Stimulated activated naive CD8-positive, alpha-beta T cell treated with anti-CD3 and anti-CD28 coated beads, Interleukin-15, Interleukin-2, amounts not matched to agents 100 ng/mL and 50 ng/mL, for 24 hours (primary cell): ENCODE data around the gene VCAN.
"Not testable (repeated sequence)": the region's sequence is repeated elsewhere in the genome, so short reads cannot be mapped to it uniquely, and the experiment has no call there.

Experiments used
- H3K27ac Mint-ChIP-seq: one replicate; pipeline ENCODE4 v1.8.0; 2021; ENCODE audit warnings: mild to moderate bottlenecking, mixed read lengths
- H3K27me3 Mint-ChIP-seq: one replicate; pipeline ENCODE4 v1.8.0; 2021; ENCODE audit warnings: mixed read lengths
- H3K36me3 Mint-ChIP-seq: one replicate; pipeline ENCODE4 v1.8.0; 2021; ENCODE audit warnings: low read depth, mixed read lengths
- H3K4me1 Mint-ChIP-seq: one replicate; pipeline ENCODE4 v1.8.0; 2021; ENCODE audit warnings: low read depth, mixed read lengths
- H3K4me3 Mint-ChIP-seq: one replicate; pipeline ENCODE4 v1.8.0; 2021; ENCODE audit warnings: mild to moderate bottlenecking, mixed read lengths
- H3K9me3 Mint-ChIP-seq: one replicate; pipeline ENCODE4 v1.8.0; 2021; ENCODE audit warnings: mixed read lengths

VCAN gene

DNA sequence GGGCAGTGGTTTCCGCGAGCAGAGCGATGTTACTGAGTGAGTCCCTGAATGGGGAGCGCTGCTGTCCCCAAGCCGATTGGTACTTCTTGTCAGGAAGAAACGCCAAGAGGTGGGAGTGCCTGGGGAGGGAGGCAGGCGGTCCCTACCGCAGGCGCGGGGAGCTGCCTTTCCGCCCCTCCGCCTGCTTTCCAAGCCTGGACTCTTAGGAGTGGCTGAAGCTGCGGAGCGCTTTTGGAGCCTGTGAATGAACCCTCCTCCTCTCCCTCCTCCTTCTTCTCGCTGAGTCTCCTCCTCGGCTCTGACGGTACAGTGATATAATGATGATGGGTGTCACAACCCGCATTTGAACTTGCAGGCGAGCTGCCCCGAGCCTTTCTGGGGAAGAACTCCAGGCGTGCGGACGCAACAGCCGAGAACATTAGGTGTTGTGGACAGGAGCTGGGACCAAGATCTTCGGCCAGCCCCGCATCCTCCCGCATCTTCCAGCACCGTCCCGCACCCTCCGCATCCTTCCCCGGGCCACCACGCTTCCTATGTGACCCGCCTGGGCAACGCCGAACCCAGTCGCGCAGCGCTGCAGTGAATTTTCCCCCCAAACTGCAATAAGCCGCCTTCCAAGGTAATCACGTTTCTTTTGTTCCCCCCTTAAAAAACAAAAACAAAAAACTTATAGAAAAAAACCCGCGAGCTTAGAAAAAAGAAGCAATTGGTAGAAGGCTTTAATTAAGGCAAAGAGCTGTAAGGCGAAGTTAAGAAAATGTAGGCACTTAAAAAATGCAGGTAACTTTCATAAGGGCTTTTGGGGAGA, at the start of gene VCAN:
TSS of gene VCAN (plus strand) at position 340 of the 808 bp plus-strand sequence. CDS start 11,775 bp downstream, outside the sequence.
- peaks cover 32% of the 10 kb centered on the region for H3K4me1 Mint-ChIP-seq
- H3K27ac Mint-ChIP-seq, result no peak within 1 kb of the TSS
- peaks cover 84% of the 10 kb centered on the region for H3K27me3 Mint-ChIP-seq
- no peaks in the 10 kb centered on the region for H3K9me3 Mint-ChIP-seq
- no peaks in the 10 kb centered on the region for H3K36me3 Mint-ChIP-seq
- H3K4me3 Mint-ChIP-seq, result peak within 1 kb of the TSS; percentile 65

DNA sequence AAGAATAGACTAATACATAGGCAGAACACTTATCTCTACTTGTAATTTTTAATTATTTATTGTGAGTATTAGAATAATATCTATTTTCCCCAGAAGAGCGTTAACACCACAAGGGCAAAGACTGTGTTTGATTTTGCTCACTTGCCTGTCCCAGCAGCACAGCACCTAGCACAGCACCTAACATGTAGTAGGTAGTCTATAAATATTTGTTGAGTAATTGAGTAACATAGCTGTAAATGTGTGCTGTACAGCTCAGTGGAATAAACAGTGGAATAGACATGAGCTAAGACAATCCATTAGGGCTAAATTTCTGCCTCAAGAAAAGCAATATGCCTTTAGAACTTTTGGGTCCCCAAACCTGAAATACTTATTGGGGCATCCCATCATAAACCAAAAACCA, 49.3 kb upstream of the VCAN start:
- Mint-ChIP-seq H3K9me3 (peaks cover 13% of the 10 kb centered on the region), H3K4me3 (no peak overlapping the region), H3K36me3 (no peaks in the 10 kb centered on the region), H3K27ac (no peak overlapping the region), H3K27me3 (peaks cover 3% of the 10 kb centered on the region), H3K4me1 (no peaks in the 10 kb centered on the region)

DNA sequence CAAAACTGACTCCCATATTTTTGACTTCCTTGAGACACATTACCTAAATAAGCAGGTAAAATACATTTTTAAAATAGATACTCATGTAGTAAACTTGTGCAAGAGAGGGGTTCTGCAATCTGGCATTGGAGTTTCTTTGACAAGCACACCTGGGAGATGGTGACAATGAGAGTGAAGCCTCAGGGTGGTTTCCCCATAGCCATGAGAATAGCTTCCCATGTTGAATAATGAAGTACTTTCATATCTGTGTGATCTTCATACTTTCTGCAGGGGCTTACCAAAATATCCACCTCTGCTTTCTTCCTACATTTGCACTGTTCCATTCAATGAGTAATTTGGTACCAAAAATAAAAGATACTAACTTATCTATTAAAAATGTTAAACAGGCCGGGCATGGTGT, 44.7 kb upstream of the VCAN start:
- Mint-ChIP-seq H3K4me3 (no peak overlapping the region), H3K4me1 (no peaks in the 10 kb centered on the region), H3K9me3 (peaks cover 3% of the 10 kb centered on the region), H3K27ac (no peak overlapping the region), H3K36me3 (no peaks in the 10 kb centered on the region), H3K27me3 (peaks cover 3% of the 10 kb centered on the region)

DNA sequence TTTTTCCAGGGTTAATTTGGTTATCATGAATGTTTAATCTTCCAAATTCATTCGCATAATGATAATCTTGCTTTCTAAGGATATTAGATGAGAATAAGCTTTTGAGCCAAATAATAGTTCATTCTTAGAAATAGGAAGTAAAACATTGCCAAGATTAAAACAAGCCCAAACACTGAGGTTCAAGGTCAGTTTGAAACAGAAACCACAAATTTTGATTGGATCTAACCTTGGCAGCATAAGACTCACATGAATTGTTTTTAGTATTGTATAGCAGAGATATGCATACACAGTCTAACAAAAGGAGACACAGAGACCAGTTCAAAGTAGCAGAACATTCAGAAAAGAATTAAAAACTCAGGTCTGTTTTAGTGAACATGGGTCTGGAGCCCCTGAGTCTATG, 43.4 kb upstream of the VCAN start:
- no peaks in the 10 kb centered on the region for H3K9me3 Mint-ChIP-seq
- H3K4me1 Mint-ChIP-seq, result no peaks in the 10 kb centered on the region
- H3K4me3 Mint-ChIP-seq, result no peak overlapping the region
- no peaks in the 10 kb centered on the region for H3K36me3 Mint-ChIP-seq
- H3K27ac Mint-ChIP-seq, result no peak overlapping the region
- H3K27me3 Mint-ChIP-seq, result no peaks in the 10 kb centered on the region

DNA sequence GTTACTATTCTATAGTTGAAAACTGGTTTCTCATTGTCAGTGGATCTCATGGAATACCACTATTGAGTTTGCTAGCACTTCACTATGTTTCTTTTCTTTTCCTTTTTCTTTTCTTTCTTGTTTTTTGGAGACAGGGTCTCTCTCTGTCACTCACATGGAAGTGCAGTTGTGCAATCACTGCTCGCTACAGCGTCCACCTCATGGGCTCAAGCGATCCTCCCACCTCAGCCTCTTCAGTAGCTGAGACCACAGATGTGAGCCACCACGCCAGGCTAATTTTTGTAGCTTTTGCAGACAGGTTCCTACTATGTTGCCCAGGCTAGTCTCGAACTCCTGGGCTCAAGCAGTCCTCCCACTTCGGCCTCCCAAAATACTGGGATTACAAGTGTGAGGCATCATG, 42.7 kb upstream of the VCAN start:
- H3K9me3 Mint-ChIP-seq, result no peaks in the 10 kb centered on the region
- no peaks in the 10 kb centered on the region for H3K27me3 Mint-ChIP-seq
- H3K27ac Mint-ChIP-seq, result no peak overlapping the region
- no peaks in the 10 kb centered on the region for H3K4me1 Mint-ChIP-seq
- no peak overlapping the region for H3K4me3 Mint-ChIP-seq
- no peaks in the 10 kb centered on the region for H3K36me3 Mint-ChIP-seq

DNA sequence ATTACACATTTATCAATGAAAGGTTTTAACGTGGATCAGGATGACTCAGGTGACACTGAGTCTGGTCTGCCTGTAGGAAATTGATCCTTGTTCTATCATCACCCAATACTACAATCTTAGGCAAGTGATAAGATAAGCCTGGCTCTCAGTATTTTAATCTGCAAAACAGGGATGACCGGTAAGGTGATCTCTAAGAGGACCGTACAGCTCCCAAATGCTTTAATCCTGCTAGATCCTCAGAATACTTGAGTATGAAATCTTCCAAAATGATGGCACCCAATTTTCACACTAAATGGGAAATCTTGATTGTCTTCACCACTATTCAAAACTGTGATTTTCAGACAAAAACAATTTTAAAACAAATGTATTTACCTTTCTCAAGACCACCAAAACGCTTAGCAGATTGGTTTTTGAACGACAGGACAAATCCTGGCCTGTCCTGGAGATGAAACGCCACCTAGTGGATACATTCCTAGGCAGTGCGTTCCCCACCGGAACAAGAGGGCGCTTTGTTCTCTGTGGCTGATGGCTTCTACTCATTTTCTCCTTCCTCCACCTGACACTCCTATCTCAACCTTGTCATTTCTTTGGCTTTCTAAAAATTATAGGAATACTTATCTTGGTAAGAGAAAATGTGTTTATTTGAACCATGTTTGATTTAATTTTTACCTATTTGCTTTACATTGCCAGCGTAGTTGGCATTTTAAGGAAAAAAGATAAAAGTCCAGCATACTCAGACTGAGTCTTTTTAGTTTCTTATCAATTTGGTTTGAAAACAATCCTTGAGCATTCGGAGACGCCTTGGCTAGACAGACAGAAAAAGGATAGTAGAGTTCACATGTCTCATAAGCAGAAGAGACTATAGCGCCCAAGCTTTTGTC, 41.2 kb upstream of the VCAN start:
- Mint-ChIP-seq H3K9me3 (no peaks in the 10 kb centered on the region), H3K4me3 (no peak overlapping the region), H3K4me1 (no peaks in the 10 kb centered on the region), H3K27me3 (no peaks in the 10 kb centered on the region), H3K27ac (no peak overlapping the region), H3K36me3 (no peaks in the 10 kb centered on the region)

DNA sequence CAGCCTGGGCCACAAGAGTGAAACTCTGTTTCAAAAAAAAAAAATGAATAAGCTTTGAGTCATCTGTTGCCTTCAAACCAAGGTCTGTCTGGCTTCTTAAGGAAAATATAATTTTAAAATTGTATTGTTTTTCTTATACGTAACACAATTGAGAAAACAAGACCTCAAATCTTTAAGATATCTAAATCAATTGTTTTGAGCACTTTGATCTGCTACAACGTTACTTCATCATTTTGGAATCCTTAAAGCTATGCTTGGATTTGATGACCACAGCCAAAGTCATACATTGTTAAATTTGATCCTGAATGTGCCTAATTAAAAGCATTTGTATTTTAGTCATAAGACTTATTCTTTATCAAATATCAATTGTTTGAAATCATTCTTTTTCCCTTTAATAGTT, 37.7 kb upstream of the VCAN start:
- Mint-ChIP-seq H3K9me3 (no peaks in the 10 kb centered on the region), H3K36me3 (no peaks in the 10 kb centered on the region), H3K27me3 (no peaks in the 10 kb centered on the region), H3K4me3 (no peak overlapping the region), H3K27ac (no peak overlapping the region), H3K4me1 (no peaks in the 10 kb centered on the region)

DNA sequence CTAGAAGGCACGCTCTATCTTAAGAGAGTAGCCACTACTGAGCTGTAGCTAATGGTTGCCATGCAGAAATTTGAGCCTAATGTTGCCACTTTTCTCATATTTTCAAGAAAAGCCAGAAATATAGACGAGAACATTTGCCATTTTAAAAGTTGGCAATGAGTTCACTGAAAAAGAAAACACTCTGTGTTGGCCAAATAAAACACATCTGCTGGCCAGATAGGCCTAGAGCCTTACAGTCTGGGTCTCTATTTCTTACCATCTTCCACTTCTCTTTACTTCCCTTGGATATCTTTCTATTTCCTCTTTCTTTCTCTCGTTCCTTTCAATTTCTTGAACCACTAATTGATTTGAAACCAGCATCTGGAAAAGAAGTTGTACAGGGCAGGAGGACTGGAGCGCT, 36.6 kb upstream of the VCAN start:
- H3K9me3 Mint-ChIP-seq, result no peaks in the 10 kb centered on the region
- H3K27me3 Mint-ChIP-seq, result no peaks in the 10 kb centered on the region
- H3K27ac Mint-ChIP-seq, result no peak overlapping the region
- no peak overlapping the region for H3K4me3 Mint-ChIP-seq
- no peaks in the 10 kb centered on the region for H3K36me3 Mint-ChIP-seq
- H3K4me1 Mint-ChIP-seq, result no peaks in the 10 kb centered on the region

DNA sequence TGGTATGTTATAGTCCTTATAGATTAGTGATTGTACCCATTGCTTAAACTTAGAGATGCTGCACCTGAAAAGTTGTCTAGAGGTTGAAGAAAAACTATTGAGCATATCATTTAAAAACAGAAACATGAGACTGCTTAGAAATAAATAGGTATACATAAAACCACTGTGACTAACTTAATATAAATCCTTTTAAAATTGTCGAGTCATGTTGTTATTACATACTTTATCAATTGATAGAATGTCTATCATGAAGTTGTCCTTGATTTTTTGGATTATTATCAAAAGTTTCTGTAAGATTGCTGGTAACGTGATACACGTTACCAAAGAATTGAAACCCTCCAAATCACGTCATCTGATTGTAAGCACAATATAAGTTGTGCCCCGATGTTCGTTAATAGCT, 35.3 kb upstream of the VCAN start:
- Mint-ChIP-seq H3K4me1 (no peaks in the 10 kb centered on the region), H3K27ac (no peak overlapping the region), H3K36me3 (no peaks in the 10 kb centered on the region), H3K4me3 (no peak overlapping the region), H3K9me3 (no peaks in the 10 kb centered on the region), H3K27me3 (no peaks in the 10 kb centered on the region)

DNA sequence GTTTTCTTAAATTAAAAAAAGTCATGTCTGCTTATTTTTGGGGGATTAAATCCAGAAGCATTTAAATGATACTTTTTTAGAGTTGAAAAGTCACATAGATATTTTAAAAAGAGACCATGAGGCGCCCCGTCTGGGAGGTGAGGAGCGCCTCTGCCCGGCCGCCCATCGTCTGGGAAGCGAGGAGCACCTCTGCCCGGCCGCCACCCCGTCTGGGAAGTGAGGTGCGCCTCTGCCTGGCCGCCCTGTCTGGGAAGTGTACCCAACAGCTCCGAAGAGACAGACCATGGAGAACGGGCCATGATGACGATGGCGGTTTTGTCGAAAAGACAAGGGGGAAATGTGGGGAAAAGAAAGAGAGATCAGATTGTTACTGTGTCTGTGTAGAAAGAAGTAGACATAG, 33.8 kb upstream of the VCAN start:
- not testable (repeated sequence) for H3K27ac Mint-ChIP-seq, H3K9me3 Mint-ChIP-seq, H3K27me3 Mint-ChIP-seq, H3K4me3 Mint-ChIP-seq, H3K4me1 Mint-ChIP-seq, H3K36me3 Mint-ChIP-seq

DNA sequence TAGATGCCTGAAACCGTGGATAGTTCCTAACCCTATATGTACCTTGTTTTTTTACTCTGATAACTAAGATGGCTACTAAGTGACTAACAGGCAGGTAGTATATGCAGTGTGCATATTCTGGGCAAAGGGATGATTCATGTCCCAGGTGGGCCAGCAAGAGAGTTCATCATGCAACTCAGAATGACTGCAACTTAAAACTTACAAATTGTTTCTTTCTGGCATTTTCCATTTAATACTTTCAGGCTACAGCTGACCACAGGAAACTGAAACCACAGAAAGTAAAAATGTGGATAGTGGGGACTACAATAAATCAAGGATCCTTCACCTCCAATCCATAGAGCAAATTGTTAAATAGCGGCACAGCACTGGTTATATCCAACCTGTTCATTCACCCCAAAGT, 30.7 kb upstream of the VCAN start:
- no peak overlapping the region for H3K27ac Mint-ChIP-seq
- H3K9me3 Mint-ChIP-seq, result no peaks in the 10 kb centered on the region
- H3K36me3 Mint-ChIP-seq, result no peaks in the 10 kb centered on the region
- H3K27me3 Mint-ChIP-seq, result no peaks in the 10 kb centered on the region
- no peaks in the 10 kb centered on the region for H3K4me1 Mint-ChIP-seq
- H3K4me3 Mint-ChIP-seq, result no peak overlapping the region

DNA sequence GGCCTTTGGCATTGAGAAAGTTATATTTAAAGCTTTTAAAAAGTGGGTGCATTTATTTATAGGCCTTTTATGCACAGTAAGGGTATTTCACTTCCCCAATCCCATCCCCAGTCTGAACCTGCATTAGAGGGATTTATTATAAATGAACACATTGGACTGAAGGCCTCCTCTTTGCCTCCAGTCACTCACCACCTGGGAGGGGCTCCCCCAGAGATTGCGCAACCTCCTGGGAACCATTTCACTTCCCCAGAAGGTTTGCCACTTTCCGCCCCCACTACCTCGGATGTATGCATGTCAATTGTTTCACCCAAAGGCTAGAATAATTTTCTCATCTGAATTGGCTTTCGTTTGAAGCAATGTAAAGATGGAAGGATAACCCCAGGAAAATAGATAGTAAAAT, 29.8 kb upstream of the VCAN start:
- Mint-ChIP-seq H3K9me3 (no peaks in the 10 kb centered on the region), H3K27me3 (no peaks in the 10 kb centered on the region), H3K4me1 (no peaks in the 10 kb centered on the region), H3K4me3 (no peak overlapping the region), H3K36me3 (no peaks in the 10 kb centered on the region), H3K27ac (no peak overlapping the region)

DNA sequence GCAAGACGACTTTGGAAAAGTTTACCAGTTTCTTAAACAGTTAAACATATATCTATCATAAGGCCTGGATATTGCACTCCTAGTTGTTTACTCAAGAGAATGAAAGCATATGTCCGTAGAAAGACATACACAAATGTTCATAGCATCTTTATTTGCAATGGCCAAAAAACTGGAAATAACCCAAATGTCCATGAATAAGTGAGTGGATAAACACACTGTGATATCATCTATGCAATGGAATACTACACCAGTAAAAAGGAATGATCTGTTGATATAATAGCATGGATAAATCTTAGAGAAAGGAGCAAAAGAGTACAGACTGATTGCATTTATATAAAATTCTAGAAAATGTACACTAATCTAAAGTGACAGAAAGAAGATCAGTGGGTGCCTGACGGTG, 28.0 kb upstream of the VCAN start:
- Mint-ChIP-seq H3K36me3 (no peaks in the 10 kb centered on the region), H3K9me3 (no peaks in the 10 kb centered on the region), H3K4me1 (no peaks in the 10 kb centered on the region), H3K27me3 (peaks cover 2% of the 10 kb centered on the region), H3K4me3 (no peak overlapping the region), H3K27ac (no peak overlapping the region)

DNA sequence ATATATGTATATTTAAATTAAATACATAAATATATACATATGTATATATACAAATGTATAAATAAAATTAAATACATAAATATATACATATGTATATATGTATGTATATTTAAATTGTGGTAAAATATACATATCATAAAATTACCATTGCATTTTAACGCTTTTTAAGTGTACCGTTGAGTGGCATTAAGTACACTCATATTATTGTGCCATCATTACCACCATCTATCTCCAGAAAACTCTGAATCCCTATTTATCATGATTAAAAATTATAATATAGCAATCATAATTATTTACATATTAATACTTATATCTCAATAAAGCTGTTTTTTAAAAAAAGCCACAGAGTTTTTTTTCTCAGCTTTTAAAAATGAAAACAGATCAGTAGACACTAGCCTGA, 27.1 kb upstream of the VCAN start:
- H3K9me3 Mint-ChIP-seq, result no peaks in the 10 kb centered on the region
- H3K4me3 Mint-ChIP-seq, result no peak overlapping the region
- no peak overlapping the region for H3K27ac Mint-ChIP-seq
- H3K36me3 Mint-ChIP-seq, result no peaks in the 10 kb centered on the region
- peaks cover 7% of the 10 kb centered on the region for H3K27me3 Mint-ChIP-seq
- no peaks in the 10 kb centered on the region for H3K4me1 Mint-ChIP-seq

DNA sequence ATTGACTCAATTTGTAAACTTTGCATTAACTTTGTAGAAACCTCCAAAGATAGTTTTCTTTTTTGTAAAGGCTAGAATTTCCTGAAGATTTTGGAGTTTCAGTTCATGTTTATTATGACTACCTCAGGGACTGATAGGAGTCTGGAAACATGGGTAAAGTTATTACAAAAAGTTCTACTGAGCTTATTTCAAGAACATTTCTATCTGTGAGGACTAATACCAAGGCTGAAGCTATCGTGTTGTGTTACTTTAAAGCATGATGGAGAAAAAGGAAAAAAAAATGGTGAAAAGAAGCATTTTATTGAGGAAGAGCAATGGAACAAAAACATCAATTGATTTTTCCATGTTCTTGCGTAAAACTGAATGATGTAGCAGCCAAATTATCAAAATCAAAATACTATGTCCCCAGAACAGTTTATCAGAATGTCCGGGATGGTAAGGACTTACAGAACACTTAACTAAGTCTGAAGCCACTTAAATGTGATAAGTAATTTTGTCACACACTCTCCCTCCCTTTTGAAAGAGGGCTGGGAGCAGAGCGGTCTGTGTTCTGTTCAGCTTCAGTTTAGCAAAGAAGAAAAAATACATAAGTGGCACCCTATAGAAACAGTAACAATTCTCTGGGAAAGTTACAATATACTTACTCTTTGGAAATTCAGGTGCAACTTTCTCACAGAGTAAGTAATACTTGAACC, 25.1 kb upstream of the VCAN start:
- no peaks in the 10 kb centered on the region for H3K4me1 Mint-ChIP-seq
- no peaks in the 10 kb centered on the region for H3K36me3 Mint-ChIP-seq
- H3K27me3 Mint-ChIP-seq, result peaks cover 19% of the 10 kb centered on the region
- H3K9me3 Mint-ChIP-seq, result no peaks in the 10 kb centered on the region
- no peak overlapping the region for H3K27ac Mint-ChIP-seq
- no peak overlapping the region for H3K4me3 Mint-ChIP-seq
